IMR-90 (cell line): ENCODE data around the gene SMIM44.

ENCODE experiments used
- BHLHE40 ChIP-seq: fragments of 150-350 bp; IDR thresholded peaks from 2 replicates; pipeline ENCODE4 v1.6.1; 2016; ENCODE audit warnings: mild to moderate bottlenecking, low read depth, low read length
- CEBPB ChIP-seq: IDR thresholded peaks from 2 replicates; pipeline ENCODE4 v1.6.1; 2012; ENCODE audit warnings: low read depth, low read length, improper control_type of control experiment
- CHD1 ChIP-seq: IDR thresholded peaks from 2 replicates; pipeline ENCODE4 v1.6.1; 2012; ENCODE audit warnings: low read depth, low read length, improper control_type of control experiment
- CTCF ChIP-seq: conservative IDR thresholded peaks from 2 replicates; pipeline ENCODE4 v1.5.1; 2012; ENCODE audit warnings: mild to moderate bottlenecking, low read depth, low read length, improper control_type of control experiment
- ELK1 ChIP-seq: fragments of 150-350 bp; IDR thresholded peaks from 2 replicates; pipeline ENCODE4 v1.6.1; 2016; ENCODE audit warnings: low read depth, mild to moderate bottlenecking, low read length, moderate library complexity, borderline replicate concordance
- FOS ChIP-seq: fragments of 150-350 bp; IDR thresholded peaks from 2 replicates; pipeline ENCODE4 v1.6.1; 2016; ENCODE audit warnings: low read depth, low read length
- MXI1 ChIP-seq: IDR thresholded peaks from 2 replicates; pipeline ENCODE4 v1.6.1; 2012; ENCODE audit warnings: low read depth, mild to moderate bottlenecking, low read length, moderate library complexity, borderline replicate concordance
- POLR2A ChIP-seq: IDR thresholded peaks from 2 replicates; pipeline ENCODE4 v1.6.1; 2012; ENCODE audit warnings: mild to moderate bottlenecking, low read depth, low read length
- RAD21 ChIP-seq: IDR thresholded peaks from 2 replicates; pipeline ENCODE4 v1.6.1; 2012; ENCODE audit warnings: low read length, improper control_type of control experiment
- RCOR1 ChIP-seq: IDR thresholded peaks from 2 replicates; pipeline ENCODE4 v1.6.1; 2012; ENCODE audit warnings: mild to moderate bottlenecking, low read length, improper control_type of control experiment; ENCODE audit not compliant: insufficient replicate concordance
- RFX5 ChIP-seq: IDR thresholded peaks from 2 replicates; pipeline ENCODE4 v1.8.0; 2012; ENCODE audit warnings: low read depth, mild to moderate bottlenecking, low read length, moderate library complexity
- SMC3 ChIP-seq: fragments of 150-350 bp; IDR thresholded peaks from 2 replicates; pipeline ENCODE4 v1.6.1; 2016; ENCODE audit warnings: low read depth, mild to moderate bottlenecking, antibody characterized with exemption, low read length, moderate library complexity

GRCh38 chr19:3450796-3451411 lies 32.3 kb downstream of the SMIM44 start:
- no peak for TF ChIP-seq CEBPB
- peak; percentile 83 for TF ChIP-seq BHLHE40
- TF ChIP-seq CTCF, result no peak
- TF ChIP-seq SMC3, result no peak
- no peak for TF ChIP-seq POLR2A
- TF ChIP-seq CHD1, result no peak
- no peak for TF ChIP-seq RFX5
- peak; percentile 96 for TF ChIP-seq FOS
- peak; percentile 51; the same call in 1 of the 2 replicates for TF ChIP-seq MXI1
- peak; percentile 18 for TF ChIP-seq RCOR1
- TF ChIP-seq RAD21, result no peak
- no peak for TF ChIP-seq ELK1
